Measurements from ENCODE around the gene PPP1R12C.
"Not testable (repeated sequence)": the region's sequence is repeated elsewhere in the genome, so short reads cannot be mapped to it uniquely, and the experiment has no call there.

The PPP1R12C gene

GRCh38 chr19:55067869-55068268 is 49.6 kb downstream of the PPP1R12C start:
- no peak for DNase-seq (ENCODE audit: low read depth)
- H3K4me3 ChIP-seq (ENCODE audit: low read length): no peak overlapping the region
- TF ChIP-seq CTCF (conservative IDR thresholded peaks at IDR 0.05; ENCODE audit: low read length): no peak

- no peak for DNase-seq (ENCODE audit: low read depth)
- no peak overlapping the region for H3K4me3 ChIP-seq (ENCODE audit: low read length)
- no peak for TF ChIP-seq CTCF (conservative IDR thresholded peaks at IDR 0.05; ENCODE audit: low read length)
Measured at GRCh38 chr19:55066107-55066709, 51.2 kb downstream of the PPP1R12C start.

- not testable (repeated sequence) for DNase-seq (ENCODE audit: low read depth)
Measured at GRCh38 chr19:55065516-55065915, 51.9 kb downstream of the PPP1R12C start.

GRCh38 chr19:55063492-55063843 is 54.0 kb downstream of the PPP1R12C start:
- TF ChIP-seq CTCF (conservative IDR thresholded peaks at IDR 0.05; ENCODE audit: low read length): no peak

More at GRCh38 chr19:55065516-55065915, 51.9 kb downstream of the PPP1R12C start:
- H3K4me3 ChIP-seq (ENCODE audit: low read length): not testable (repeated sequence)

GRCh38 chr19:55062735-55063491 is 54.5 kb downstream of the PPP1R12C start, which contains the start of gene RDH13:
Gene RDH13, minus strand, starts transcription at chr19:55063148. Its CDS starts 116 bp downstream, at chr19:55063032.
- TF ChIP-seq CTCF (conservative IDR thresholded peaks at IDR 0.05; ENCODE audit: low read length): no peak
- peak; percentile 90 for DNase-seq (ENCODE audit: low read depth)
- H3K4me3 ChIP-seq (ENCODE audit: low read length): peak within 1 kb of the TSS; percentile 64

More at GRCh38 chr19:55063492-55063843, 54.0 kb downstream of the PPP1R12C start:
- H3K4me3 ChIP-seq (ENCODE audit: low read length): peak overlapping the region; percentile 50
- no peak for DNase-seq (ENCODE audit: low read depth)

- not testable (repeated sequence) for DNase-seq (ENCODE audit: low read depth)
Measured at GRCh38 chr19:55060287-55060686, 57.1 kb downstream of the PPP1R12C start.

GRCh38 chr19:55058781-55059610 is 58.4 kb downstream of the PPP1R12C start:
- no peak for DNase-seq (ENCODE audit: low read depth)
- no peak overlapping the region for H3K4me3 ChIP-seq (ENCODE audit: low read length)
- no peak for TF ChIP-seq CTCF (conservative IDR thresholded peaks at IDR 0.05; ENCODE audit: low read length)

More at GRCh38 chr19:55060287-55060686, 57.1 kb downstream of the PPP1R12C start:
- H3K4me3 ChIP-seq (ENCODE audit: low read length): not testable (repeated sequence)
